ENCODE results near the gene PGLYRP3.

PGLYRP3 gene

GRCh38 chr1:153259387-153259786, 53.4 kb downstream of the PGLYRP3 start, which contains the start of gene LORICRIN:
Gene LORICRIN, plus strand, starts transcription at chr1:153259687. Its CDS starts 1,263 bp downstream, at chr1:153260950.
- DNase-seq = no peak

DNA sequence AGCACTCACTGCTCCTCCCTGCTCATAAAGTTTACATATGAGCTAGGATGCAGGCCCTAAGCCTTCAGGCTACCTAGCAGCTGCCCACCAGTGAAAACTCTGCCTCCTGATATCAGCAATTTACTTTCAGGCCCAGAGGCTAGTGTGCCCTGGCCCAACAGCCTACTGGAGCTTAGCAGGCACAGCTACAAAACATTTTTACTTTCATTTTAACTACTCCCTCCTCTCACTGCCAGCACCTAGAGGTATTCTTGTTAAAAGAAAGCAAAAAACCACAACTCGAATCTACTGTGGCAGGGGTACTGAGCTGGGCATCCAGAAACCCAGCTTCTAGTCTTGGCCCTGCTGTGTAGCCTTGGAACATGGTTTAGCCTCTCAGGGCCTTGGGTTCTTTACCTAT, 59.1 kb downstream of the PGLYRP3 start:
- no peak for DNase-seq

DNA sequence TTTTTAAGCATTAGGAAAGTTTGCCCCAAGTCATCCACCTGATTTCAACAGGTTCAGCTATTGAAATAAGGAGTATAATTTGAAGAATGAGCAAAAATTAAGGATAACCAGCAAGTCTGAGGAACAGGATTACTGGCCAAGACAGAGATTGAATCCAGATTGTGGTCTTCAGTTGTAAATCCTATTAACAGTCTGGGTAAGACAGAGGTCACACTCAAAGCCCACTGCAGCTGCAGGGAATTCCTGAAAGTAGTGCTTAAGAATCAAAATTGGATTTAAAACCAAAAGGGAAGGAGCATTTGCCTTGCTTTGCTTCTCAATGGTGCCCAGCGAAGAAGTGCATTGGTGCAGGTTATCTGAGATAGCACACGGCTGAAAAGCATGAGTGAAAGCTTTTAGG, 59.7 kb downstream of the PGLYRP3 start:
- DNase-seq = no peak

DNA sequence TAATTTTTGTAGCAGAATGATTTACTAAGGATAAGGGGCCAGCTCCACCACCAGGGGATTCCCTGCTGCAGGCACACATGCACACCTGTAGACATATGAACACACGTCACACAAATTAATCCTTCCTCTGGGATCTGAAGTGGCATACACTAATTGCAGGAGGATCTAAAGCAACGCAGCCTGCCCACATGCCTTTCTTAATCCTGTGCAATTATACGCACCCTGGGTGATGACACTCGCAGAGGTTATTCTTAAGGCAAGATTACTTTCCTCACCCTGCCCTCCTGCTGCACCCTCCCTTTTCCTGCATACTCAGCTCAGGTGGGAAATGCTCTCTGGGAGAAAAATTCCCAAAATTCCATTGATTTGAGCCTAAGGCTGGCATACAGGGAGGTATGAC, 60.8 kb downstream of the PGLYRP3 start:
- no peak for DNase-seq

DNA sequence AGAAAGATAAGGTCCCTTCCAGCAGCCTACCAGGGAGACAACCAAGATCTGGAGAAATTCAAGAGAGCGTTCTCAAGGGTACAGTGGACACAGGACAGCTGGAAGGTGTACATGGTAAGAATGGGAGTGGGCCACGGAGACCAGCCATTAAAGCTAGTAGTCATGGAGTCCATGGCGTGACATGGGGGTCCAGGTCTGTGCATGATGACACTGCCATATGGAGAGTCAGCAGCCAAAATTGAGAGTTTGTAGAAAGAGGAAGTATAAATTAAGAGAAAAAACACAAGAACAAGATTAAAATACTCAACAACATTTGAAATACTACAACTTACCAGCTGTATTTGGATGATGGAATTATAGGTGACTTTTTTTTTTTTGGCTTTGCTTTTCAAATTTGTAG, 61.2 kb downstream of the PGLYRP3 start:
- no peak for DNase-seq

GRCh38 chr1:153251087-153251486, 61.7 kb downstream of the PGLYRP3 start:
- DNase-seq = no peak

DNA sequence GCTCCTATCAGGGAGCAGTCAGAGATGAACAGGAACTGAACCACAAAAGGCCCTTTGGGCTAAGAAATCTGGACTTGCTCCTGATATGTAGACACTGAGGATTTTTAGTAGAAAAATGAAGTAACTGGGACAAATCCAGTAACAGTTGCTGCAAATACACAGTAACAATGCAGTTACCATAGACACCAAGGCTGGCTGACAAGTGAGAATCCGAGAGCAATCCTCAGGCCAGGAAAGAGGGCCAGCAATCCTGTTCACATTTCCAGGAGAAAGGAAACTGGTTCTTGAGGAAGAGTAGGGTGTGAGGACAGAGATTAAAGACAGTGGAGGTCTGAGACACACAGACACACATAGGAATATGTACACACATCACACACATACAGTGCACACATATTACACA, 62.6 kb downstream of the PGLYRP3 start:
- DNase-seq = no peak

GRCh38 chr1:153248176-153248879, 64.4 kb downstream of the PGLYRP3 start:
- DNase-seq = no peak
